Hepatocyte (in vitro differentiated cells): ENCODE measurements around the gene VAV2. TPM values are rescaled to one million over a fixed set of nuclear protein-coding genes. Genes with fewer than 3 reads are reported as not detected.

Experiments
- DNase-seq: peaks from one replicate; pipeline ENCODE4 v3.0.0-alpha.2; 2016; ENCODE audit warnings: low spot score
- H2AFZ ChIP-seq: fragments of 200-600 bp; sonication (generic); 2 replicates; pipeline ENCODE4 v1.6.0; 2016; ENCODE audit warnings: antibody characterized with exemption, mild to moderate bottlenecking
- H3K27ac ChIP-seq: fragments of 200-600 bp; sonication (generic); 2 replicates; pipeline ENCODE4 v1.5.1; 2016; ENCODE audit warnings: mild to moderate bottlenecking
- H3K27me3 ChIP-seq: fragments of 200-600 bp; sonication (generic); 2 replicates; pipeline ENCODE4 v1.6.1; 2016
- H3K36me3 ChIP-seq: fragments of 200-600 bp; sonication (generic); replicated peaks from 2 replicates; pipeline ENCODE4 v1.5.1; 2016; ENCODE audit warnings: low read depth; ENCODE audit not compliant: insufficient read depth
- H3K4me1 ChIP-seq: fragments of 200-600 bp; sonication (generic); 2 replicates; pipeline ENCODE4 v1.5.1; 2016; ENCODE audit warnings: mild to moderate bottlenecking, moderate library complexity; ENCODE audit not compliant: insufficient read depth
- H3K4me2 ChIP-seq: fragments of 200-600 bp; sonication (generic); 2 replicates; pipeline ENCODE4 v1.6.0; 2016
- H3K4me3 ChIP-seq: fragments of 200-600 bp; sonication (generic); 2 replicates; pipeline ENCODE4 v1.5.1; 2016; ENCODE audit warnings: mild to moderate bottlenecking
- H3K79me2 ChIP-seq: fragments of 200-600 bp; sonication (generic); 2 replicates; pipeline ENCODE4 v1.6.0; 2017; ENCODE audit warnings: mild to moderate bottlenecking
- H3K9me2 ChIP-seq: fragments of 200-600 bp; sonication (generic); replicated peaks from 2 replicates; pipeline ENCODE4 v1.6.0; 2017; ENCODE audit warnings: mild to moderate bottlenecking; ENCODE audit not compliant: insufficient read depth
- H3K9me3 ChIP-seq: fragments of 200-600 bp; sonication (generic); 2 replicates; pipeline ENCODE4 v1.5.1; 2016; ENCODE audit warnings: low read depth, mild to moderate bottlenecking
- H4K20me1 ChIP-seq: fragments of 200-600 bp; sonication (generic); 2 replicates; pipeline ENCODE4 v1.6.0; 2016; ENCODE audit warnings: mild to moderate bottlenecking; ENCODE audit not compliant: insufficient read depth, poor library complexity, severe bottlenecking
- EZH2 ChIP-seq: fragments of 200-600 bp; sonication (generic); IDR thresholded peaks from 2 replicates; pipeline ENCODE4 v1.6.1; 2016; ENCODE audit warnings: antibody characterized with exemption, mild to moderate bottlenecking, borderline replicate concordance
- EZH2phosphoT487 ChIP-seq: fragments of 200-600 bp; sonication (generic); IDR thresholded peaks from one replicate; pipeline ENCODE4 v1.6.1; 2018; ENCODE audit warnings: antibody characterized with exemption, mild to moderate bottlenecking, low read depth, moderate library complexity; ENCODE audit not compliant: unreplicated experiment, severe bottlenecking
- WGBS: methylation state at CpG from one replicate; pipeline ENCODE4 v1.1.6; 2016; ENCODE audit warnings: low lambda C conversion rate; ENCODE audit errors: missing lambda C conversion rate; 5-methylcytosine and 5-hydroxymethylcytosine counted together
- polyA plus RNA-seq: library from polyadenylated mRNA; unstranded; fragments of >200 nt; fragmentation: Nextera tagmentation; extraction: Ambion mirVana; gene quantifications from 2 replicates; pipeline ENCODE4 v1.2.1, GENCODE V29; 2016
- total RNA-seq: library from RNA; depleted of rRNA; stranded (reverse); fragments of >200 nt; gene quantifications from 2 replicates; pipeline ENCODE4 v1.2.3, GENCODE V29; 2014
- TF ChIP-seq, protein P1 (sequence below): fragments of 200-600 bp; sonication (generic); IDR thresholded peaks from 2 replicates; pipeline ENCODE4 v1.5.1; 2016; ENCODE audit warnings: antibody characterized with exemption, mild to moderate bottlenecking; ENCODE audit not compliant: poor library complexity

The VAV2 gene
- total and polyA plus RNA-seq, 2 experiments from 2014 or later = 24.9 to 27.7 TPM

GRCh38 chr9:133715295-133715865, 276.7 kb downstream of the VAV2 start:
- H3K27ac ChIP-seq = peak overlapping the region; percentile 95
- TF ChIP-seq EZH2phosphoT487 = no peak
- no peak for TF ChIP-seq EZH2
- TF ChIP-seq, protein P1, sequence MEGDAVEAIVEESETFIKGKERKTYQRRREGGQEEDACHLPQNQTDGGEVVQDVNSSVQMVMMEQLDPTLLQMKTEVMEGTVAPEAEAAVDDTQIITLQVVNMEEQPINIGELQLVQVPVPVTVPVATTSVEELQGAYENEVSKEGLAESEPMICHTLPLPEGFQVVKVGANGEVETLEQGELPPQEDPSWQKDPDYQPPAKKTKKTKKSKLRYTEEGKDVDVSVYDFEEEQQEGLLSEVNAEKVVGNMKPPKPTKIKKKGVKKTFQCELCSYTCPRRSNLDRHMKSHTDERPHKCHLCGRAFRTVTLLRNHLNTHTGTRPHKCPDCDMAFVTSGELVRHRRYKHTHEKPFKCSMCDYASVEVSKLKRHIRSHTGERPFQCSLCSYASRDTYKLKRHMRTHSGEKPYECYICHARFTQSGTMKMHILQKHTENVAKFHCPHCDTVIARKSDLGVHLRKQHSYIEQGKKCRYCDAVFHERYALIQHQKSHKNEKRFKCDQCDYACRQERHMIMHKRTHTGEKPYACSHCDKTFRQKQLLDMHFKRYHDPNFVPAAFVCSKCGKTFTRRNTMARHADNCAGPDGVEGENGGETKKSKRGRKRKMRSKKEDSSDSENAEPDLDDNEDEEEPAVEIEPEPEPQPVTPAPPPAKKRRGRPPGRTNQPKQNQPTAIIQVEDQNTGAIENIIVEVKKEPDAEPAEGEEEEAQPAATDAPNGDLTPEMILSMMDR = no peak
- no peaks in the 10 kb centered on the region for H3K36me3 ChIP-seq
- H3K27me3 ChIP-seq = no peaks in the 10 kb centered on the region
- H3K9me2 ChIP-seq = no peaks in the 10 kb centered on the region
- H3K4me2 ChIP-seq = peak overlapping the region; percentile 59
- 66% methylated on average over 23 of the region's 23 CpGs for WGBS
- peaks cover 43% of the 10 kb centered on the region for H3K4me1 ChIP-seq
- no peaks in the 10 kb centered on the region for H3K9me3 ChIP-seq
- H3K79me2 ChIP-seq = no peaks in the 10 kb centered on the region
- no peaks in the 10 kb centered on the region for H4K20me1 ChIP-seq
- H2AFZ ChIP-seq = no peak overlapping the region
- no peak for DNase-seq
- no peak overlapping the region for H3K4me3 ChIP-seq

DNA sequence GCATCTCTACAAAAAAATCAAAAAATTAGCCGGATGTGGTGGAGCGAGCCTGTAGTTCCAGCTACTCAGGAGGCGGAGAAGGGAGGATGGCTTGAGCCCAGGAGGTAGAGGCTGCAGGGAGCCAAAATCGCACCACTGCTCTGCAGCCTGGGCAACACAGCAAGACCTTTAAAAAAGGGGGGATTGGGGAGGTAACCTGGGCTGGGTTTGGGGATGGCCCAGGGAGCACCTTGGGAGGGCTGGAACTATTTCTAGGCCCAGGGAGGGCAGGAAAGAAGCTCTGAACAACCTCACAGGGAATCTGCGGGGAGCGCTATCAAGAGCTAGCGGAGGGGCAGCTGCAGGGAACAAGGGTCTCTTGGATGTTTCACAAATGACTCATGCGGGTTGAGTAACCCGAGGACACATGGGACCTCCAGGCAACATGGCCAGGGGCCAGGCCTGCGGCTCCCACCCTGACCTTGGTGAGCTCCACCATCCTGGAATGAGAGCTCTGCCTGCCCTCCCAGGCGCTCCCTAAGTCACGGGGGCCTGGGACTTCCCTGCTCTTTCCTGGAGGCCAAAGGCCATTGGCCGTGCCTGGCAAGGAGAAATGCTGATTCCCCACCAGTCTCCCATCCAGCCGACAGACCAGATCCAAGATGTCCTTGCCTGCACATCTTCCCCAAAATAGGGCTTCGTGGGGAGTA, 277.4 kb downstream of the VAV2 start:
- Histone ChIP-seq H3K4me2 (peak overlapping the region; percentile 59), H3K9me3 (no peaks in the 10 kb centered on the region), H3K27me3 (no peaks in the 10 kb centered on the region), H4K20me1 (no peaks in the 10 kb centered on the region), H3K4me3 (no peak overlapping the region), H3K4me1 (peaks cover 43% of the 10 kb centered on the region), H3K9me2 (no peaks in the 10 kb centered on the region), H2AFZ (no peak overlapping the region), H3K79me2 (no peaks in the 10 kb centered on the region), H3K27ac (peak overlapping the region; percentile 95), H3K36me3 (no peaks in the 10 kb centered on the region)
- TF ChIP-seq EZH2 (no peak), EZH2phosphoT487 (no peak)
- TF ChIP-seq, protein P1 = no peak
- peak; percentile 78 for DNase-seq
- 54% methylated on average over 15 of the region's 15 CpGs for WGBS

- H3K4me2 ChIP-seq = no peak overlapping the region
- no peaks in the 10 kb centered on the region for H3K9me2 ChIP-seq
- H3K9me3 ChIP-seq = no peaks in the 10 kb centered on the region
- no peaks in the 10 kb centered on the region for H3K79me2 ChIP-seq
- 86% methylated on average over 18 of the region's 18 CpGs for WGBS
- DNase-seq = no peak
- no peak overlapping the region for H3K4me3 ChIP-seq
- TF ChIP-seq EZH2phosphoT487 (no peak), EZH2 (no peak)
- TF ChIP-seq, protein P1 = no peak
- H3K27me3 ChIP-seq = no peaks in the 10 kb centered on the region
- no peaks in the 10 kb centered on the region for H4K20me1 ChIP-seq
- no peak overlapping the region for H2AFZ ChIP-seq
- H3K27ac ChIP-seq = peak overlapping the region; percentile 95
- H3K36me3 ChIP-seq = no peaks in the 10 kb centered on the region
- H3K4me1 ChIP-seq = peaks cover 43% of the 10 kb centered on the region
Observed at GRCh38 chr9:133713960-133714495, 278.1 kb downstream of the VAV2 start.
